Stimulated activated CD8-positive, alpha-beta memory T cell treated with anti-CD3 and anti-CD28 coated beads, Interleukin-7, amount 100 ng/mL, for 24 hours (primary cell): ENCODE results near the gene HIPK2.
"Not testable (repeated sequence)": the region's sequence is repeated elsewhere in the genome, so short reads cannot be mapped to it uniquely, and the experiment has no call there.

ENCODE experiments used
- DNase-seq: peaks from one replicate; pipeline ENCODE4 v3.0.0-alpha.2; 2020; ENCODE audit warnings: low read depth

Gene HIPK2

GRCh38 chr7:139566736-139567646, 210.8 kb downstream of the HIPK2 start:
- DNase-seq = no peak

GRCh38 chr7:139566075-139566474, 211.7 kb downstream of the HIPK2 start:
- no peak for DNase-seq

DNA sequence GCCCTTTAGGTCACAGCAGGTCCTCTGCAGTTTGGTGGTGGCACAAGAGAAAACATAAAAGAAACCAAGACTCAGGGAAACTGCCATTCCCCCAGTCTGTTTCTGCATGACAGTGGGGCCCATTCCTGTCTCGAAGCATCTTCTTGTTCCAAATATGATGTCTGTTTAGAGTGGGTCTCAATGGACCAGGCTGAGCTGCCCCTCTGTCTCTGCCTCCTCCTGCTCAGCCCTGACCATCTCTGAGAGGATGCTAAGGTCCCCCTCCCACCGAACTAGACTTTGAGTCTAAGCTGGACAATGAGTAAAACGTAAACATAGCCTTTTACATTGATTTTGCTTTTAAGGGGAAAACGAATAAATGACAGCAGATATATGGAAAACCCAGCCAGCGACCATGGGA, 213.9 kb downstream of the HIPK2 start:
- DNase-seq = no peak

DNA sequence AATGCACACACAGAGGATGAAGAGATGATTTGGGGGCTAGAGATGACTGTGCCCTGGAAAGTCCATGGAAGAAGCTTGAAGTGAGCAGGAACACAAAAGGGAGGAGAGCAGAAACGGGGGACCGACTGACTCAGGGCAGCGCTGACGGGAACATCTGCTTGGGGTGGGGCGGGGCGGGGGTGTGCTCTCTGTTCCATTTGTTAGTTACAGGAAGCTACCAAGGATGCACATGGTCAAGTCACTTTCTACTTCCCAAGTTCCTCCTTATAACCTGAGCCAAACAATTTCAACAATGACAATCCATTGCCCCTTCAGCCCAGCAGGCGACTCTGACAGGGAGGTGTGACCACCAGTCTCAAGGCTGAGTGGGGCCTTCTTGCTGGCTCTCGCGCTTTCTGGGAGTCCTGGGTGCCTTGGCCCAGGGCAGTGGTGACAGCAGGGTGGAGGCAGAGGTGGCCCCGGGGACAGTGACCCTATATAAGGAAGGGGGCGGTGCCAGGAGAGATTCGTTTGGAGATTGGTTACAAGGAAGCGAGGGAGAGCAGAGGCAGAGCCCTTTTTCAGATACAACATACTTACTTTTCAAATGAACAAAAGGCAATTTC, 214.7 kb downstream of the HIPK2 start:
- no peak for DNase-seq

- no peak for DNase-seq
Measured at GRCh38 chr7:139562491-139562890, 215.3 kb downstream of the HIPK2 start.

- no peak for DNase-seq
Measured at GRCh38 chr7:139560678-139561077, 217.1 kb downstream of the HIPK2 start.

DNA sequence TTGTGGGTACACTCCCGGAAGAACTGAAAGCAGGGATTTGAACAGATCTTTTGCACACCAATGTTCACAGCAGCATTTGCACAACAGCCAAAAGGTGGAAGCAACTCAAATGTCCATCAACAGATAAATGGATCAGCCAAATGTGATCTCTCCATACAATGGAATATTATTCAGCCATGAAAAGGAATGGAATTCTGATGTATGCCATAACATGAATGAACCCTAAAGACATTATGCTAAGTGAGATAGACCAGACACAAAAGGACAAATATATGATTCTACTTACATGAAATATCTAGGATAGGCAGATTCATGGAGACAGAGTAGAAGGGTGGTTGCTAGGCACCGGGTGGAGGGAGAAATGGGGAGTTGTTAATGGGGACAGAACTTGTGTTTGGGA, 217.6 kb downstream of the HIPK2 start:
- no peak for DNase-seq

GRCh38 chr7:139559364-139560105, 218.3 kb downstream of the HIPK2 start:
- DNase-seq = no peak

DNA sequence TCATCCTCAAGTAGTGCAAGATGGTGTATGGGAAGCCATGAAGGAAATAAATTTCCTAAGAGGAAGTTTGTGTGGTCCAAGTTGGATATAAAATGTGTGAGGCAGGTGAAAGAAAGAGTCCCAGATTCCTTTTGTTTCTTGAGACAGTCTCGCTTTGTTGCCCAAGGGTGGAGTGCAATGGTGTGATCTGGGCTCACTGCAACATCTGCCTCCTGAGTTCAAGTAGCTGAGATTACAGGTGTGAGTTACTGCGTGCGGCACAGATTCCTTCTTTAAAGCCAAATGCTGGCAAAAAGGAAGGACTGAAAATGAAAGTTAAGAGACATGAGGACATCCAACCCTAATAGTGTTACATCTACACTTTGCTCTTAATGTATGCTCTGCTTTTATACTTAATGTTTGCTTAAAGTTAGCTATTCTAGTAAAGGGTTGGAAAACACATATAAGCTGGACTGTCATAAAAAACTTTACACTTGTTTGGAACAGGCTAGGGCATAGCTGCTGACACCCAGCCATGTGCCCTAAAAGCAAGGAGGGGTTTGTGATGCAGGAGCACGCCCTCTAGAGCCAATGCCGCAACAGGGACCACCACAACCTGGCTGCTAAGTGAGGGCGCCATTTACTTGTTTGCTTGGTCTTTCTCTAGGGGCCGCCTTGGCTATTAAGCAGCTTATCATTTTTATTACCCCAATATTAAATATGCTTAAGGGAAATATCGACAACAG, 219.8 kb downstream of the HIPK2 start:
- DNase-seq = no peak

GRCh38 chr7:139553991-139554700, 223.7 kb downstream of the HIPK2 start:
- not testable (repeated sequence) for DNase-seq

GRCh38 chr7:139548302-139549028, 229.3 kb downstream of the HIPK2 start:
- no peak for DNase-seq

DNA sequence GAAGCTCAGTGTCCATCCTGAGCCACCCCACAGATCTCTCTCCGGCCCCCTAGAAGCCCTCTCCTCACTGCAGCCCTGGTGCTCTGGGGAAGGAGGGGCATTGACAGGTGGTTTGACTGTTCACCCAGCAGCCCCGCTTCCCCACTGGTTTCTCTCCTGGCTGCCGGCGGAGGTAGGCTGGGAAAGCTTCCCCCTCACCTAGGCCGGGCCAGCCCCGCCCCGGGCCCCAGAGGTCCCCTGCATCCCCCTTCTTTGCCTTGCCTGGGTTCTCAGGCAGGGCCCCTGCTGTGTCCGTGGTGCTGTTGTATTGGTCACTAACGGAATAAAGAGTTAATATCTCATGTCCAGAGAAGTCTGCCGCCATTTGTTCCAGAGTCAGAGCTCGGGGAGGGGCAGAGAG, 233.2 kb downstream of the HIPK2 start:
- DNase-seq = no peak

DNA sequence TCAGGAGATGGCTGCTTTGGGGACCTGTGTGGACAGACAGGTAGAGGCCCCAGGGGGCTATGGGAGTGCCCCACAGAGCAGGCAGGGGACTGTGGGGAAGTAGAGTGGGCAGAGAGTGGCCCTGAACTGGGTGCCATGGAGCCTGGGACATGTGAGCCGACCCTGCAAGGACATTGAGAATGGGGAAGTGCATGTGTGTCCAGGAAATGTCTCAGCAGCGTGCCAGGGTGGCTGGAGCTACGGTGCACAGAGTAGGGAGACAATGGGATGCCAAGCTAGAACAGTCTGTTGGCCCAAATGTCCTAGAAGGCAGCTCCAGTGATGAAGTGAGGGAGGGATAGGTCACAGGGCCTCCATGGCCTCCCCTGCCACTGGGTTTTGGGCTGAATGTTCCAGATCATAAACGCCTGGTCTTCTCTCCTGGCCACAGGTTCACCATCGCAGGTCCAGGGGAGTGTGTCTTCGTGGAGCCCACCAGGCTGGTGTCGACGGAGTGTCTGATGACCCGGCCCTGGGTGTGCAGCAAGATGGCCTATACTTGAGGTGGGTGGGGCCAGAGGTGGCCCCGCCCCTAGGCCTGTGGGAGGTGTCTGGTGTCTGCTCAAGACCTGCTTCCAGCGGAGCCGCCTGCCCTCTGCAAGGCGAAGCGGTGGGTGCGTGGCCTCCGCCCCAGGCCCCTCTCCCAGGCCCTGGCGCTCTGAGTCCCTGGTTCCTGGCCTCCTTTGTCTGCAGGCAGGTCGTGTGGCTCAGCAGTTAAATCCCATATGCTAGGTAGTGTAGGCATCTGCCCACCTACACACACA, 233.8 kb downstream of the HIPK2 start:
- DNase-seq = no peak

- no peak for DNase-seq
Measured at GRCh38 chr7:139542308-139543151, 235.3 kb downstream of the HIPK2 start.

DNA sequence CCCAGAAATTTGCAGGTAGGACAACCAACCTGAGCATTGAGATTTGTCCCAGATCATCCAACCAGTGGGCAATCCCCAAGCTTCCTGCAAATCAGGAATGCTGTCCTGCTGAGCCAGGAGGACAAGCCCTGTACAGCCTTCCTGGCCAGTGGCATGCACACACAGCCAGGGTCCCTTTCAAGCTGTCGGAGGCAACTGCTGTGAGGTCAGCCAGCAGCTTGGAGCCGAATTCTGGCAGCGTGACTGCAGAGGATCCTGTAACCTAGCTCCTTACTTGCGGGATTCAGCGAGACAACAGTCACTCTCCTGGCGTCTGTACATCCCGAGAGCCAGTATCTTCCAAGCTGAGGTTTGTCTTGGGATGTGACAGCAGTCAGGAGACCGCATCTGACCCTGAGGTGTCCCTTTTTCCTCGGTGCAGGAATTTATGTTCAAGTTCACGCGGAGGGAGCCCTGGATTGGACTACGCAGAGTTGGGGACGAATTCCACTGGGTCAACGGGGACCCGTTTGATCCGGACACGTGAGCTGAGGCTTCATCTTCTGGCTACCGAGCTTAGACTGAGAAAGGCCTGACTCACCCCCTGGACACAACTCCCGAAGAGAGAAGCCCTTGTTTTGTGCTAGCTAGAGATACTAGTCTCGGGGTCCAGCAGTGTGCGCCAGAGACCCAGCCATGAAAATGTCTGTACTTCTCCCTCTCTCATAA, 236.0 kb downstream of the HIPK2 start:
- no peak for DNase-seq

DNA sequence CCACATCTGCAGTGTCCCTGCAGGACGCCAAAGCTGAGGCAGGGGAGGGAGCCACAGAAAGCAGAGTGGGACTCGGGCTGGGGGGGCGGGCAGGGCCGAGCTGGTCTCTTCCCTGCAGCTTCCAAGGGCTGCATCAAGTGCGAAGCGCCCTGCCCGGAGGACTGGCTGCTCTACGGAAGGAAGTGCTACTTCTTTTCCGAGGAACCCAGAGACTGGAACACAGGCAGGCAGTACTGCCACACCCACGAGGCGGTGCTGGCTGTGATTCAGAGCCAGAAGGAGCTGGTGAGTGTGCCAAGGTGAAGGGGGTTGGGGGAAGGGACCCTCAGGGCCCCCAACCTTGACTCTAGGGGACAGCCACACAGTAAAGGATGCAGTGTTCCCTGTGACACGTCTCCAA, 237.6 kb downstream of the HIPK2 start:
- DNase-seq = no peak

- no peak for DNase-seq
Measured at GRCh38 chr7:139538881-139539635, 238.7 kb downstream of the HIPK2 start.

- no peak for DNase-seq
Measured at GRCh38 chr7:139536152-139536551, 241.6 kb downstream of the HIPK2 start.
